ENCODE measurements around the gene LZTFL1.

GRCh38 chr3:45869638-45870037 is 27.7 kb upstream of the LZTFL1 start:
- no peak for TF ChIP-seq RAD21 (IDR thresholded peaks at IDR 0.05)
- TF ChIP-seq, protein P1, sequence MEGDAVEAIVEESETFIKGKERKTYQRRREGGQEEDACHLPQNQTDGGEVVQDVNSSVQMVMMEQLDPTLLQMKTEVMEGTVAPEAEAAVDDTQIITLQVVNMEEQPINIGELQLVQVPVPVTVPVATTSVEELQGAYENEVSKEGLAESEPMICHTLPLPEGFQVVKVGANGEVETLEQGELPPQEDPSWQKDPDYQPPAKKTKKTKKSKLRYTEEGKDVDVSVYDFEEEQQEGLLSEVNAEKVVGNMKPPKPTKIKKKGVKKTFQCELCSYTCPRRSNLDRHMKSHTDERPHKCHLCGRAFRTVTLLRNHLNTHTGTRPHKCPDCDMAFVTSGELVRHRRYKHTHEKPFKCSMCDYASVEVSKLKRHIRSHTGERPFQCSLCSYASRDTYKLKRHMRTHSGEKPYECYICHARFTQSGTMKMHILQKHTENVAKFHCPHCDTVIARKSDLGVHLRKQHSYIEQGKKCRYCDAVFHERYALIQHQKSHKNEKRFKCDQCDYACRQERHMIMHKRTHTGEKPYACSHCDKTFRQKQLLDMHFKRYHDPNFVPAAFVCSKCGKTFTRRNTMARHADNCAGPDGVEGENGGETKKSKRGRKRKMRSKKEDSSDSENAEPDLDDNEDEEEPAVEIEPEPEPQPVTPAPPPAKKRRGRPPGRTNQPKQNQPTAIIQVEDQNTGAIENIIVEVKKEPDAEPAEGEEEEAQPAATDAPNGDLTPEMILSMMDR (IDR thresholded peaks at IDR 0.05; ENCODE audit: low read depth, low read length, missing input control): no peak
